Measurements from ENCODE around the gene KRT23.
A peak's percentile ranks its signal among the peaks of the same experiment; 100 is the strongest.

The KRT23 gene, protein sequence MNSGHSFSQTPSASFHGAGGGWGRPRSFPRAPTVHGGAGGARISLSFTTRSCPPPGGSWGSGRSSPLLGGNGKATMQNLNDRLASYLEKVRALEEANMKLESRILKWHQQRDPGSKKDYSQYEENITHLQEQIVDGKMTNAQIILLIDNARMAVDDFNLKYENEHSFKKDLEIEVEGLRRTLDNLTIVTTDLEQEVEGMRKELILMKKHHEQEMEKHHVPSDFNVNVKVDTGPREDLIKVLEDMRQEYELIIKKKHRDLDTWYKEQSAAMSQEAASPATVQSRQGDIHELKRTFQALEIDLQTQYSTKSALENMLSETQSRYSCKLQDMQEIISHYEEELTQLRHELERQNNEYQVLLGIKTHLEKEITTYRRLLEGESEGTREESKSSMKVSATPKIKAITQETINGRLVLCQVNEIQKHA

DNA sequence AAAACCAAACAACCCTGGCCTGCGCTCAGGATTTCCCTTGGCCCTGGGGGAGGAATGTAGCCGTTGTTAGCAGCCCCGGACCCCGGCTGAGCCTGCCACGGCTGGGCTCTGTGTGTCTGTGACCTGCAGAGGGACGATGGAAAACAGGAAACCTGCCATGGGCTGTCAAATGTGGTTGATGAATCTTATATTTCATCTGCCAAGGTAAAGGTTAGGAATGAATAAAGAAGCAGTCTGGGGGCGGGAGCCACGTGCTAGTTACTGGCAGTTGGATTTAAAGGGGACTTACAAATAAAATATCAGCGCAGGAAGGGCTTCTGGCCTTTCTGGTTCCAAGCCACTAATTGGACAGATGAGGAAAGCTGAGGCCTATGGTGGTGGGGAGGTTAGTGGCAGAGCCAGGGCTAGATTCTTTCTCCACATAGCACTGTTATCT lies at the start of gene KRT23:
Gene KRT23, minus strand, starts transcription at position 263 of the 436 bp plus-strand sequence. CDS start 1,043 bp downstream, outside the sequence.
- in situ Hi-C loops (cut with MboI; ENCODE audit: low sequenced_read_pairs): no loop called here
- H3K4me1 ChIP-seq: peaks cover 25% of the 10 kb centered on the region

DNA sequence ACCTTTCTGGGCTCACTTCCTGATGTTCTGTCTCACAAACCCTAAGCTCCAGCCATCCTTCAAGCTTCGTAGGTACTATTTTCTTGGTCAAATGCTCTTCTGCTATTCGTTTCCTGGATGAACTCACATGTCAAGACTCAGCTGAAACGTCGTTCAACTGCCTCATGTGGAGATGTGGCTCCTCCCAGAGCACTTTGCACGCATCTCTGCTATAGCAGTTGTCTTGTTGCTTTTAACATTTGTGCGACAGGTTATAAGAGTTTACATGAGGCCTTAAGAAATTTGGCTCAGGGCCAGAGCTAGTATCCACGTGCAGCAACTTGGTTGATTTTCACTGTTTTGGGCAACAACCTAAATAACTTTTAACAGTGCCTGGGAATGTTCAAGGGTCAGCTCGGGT lies 49.5 kb upstream of the KRT23 start:
- H3K27me3 ChIP-seq (ENCODE audit: low read depth): peaks cover 19% of the 10 kb centered on the region
- H3K4me1 ChIP-seq: no peaks in the 10 kb centered on the region; the same call in 1 of the 2 replicates
- no peaks in the 10 kb centered on the region; the same call in 1 of the 2 replicates for H3K9me3 ChIP-seq
- in situ Hi-C loops (cut with MboI; ENCODE audit: low sequenced_read_pairs): no loop called here
- H3K4me3 ChIP-seq: no peak overlapping the region
- H3K36me3 ChIP-seq (replicated peaks): no peaks in the 10 kb centered on the region
- no peak for DNase-seq (ENCODE audit: low spot score in 2 of 2)

More for the DNA sequence above, at the start of gene KRT23:
- peak in 1 of 2 experiments; percentile 16 for DNase-seq (ENCODE audit: low spot score in 2 of 2)
- H3K9me3 ChIP-seq: no peaks in the 10 kb centered on the region
- no peak within 1 kb of the TSS for H3K4me3 ChIP-seq
- H3K27me3 ChIP-seq (ENCODE audit: low read depth): no peaks in the 10 kb centered on the region
- H3K36me3 ChIP-seq (replicated peaks): no peaks in the 10 kb centered on the region

DNA sequence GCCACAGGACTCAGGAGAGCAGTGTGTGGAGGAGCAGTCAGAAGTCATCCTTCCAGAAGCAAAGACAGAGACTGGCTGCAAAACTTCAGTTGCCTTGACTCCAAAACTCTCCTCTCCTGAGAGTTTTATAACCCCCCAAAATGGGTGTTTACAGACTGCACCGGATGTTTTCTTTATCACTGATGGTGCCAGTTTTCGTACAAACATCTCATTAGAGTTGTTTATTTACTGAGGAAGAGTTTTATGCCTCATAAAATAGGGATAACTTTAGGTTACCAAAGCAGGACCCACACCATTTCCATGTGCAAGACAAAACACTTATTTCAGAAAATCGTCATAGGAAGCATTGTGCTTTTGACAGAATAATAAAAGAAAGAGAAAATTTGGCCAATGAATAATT lies 46.8 kb upstream of the KRT23 start, which contains the start of gene KRT40:
Gene KRT40, minus strand, starts transcription at position 101 of the 400 bp plus-strand sequence. Its CDS starts 53 bp downstream, at position 48.
- DNase-seq (ENCODE audit: low spot score in 2 of 2): no peak
- no peaks in the 10 kb centered on the region; the same call in 1 of the 2 replicates for H3K4me1 ChIP-seq
- H3K27me3 ChIP-seq (ENCODE audit: low read depth): peaks cover 17% of the 10 kb centered on the region
- no peak within 1 kb of the TSS for H3K4me3 ChIP-seq
- in situ Hi-C loops (cut with MboI; ENCODE audit: low sequenced_read_pairs): no loop called here
- H3K36me3 ChIP-seq (replicated peaks): no peaks in the 10 kb centered on the region
- no peaks in the 10 kb centered on the region for H3K9me3 ChIP-seq

DNA sequence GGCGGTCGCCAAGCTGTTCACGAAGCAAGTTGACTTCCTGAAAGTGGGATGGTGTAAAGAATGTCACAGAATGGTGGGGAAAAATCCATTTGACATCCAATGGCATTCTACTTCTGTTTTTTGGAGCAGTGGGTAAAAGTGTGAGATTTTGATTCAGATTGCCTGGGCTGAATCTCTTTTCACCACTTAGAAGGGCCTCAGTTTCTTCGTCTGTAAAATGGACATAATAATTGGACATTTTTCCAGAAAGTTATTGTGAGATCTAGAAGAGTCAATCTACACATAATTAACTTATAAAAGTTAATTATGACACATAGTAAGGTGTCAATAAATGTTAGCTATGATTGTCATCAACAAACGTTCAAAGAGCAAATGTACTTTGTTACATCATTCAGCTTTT lies 43.7 kb upstream of the KRT23 start:
- Histone ChIP-seq H3K27me3 (ENCODE audit: low read depth) (peaks cover 16% of the 10 kb centered on the region), H3K9me3 (no peaks in the 10 kb centered on the region), H3K4me1 (no peaks in the 10 kb centered on the region), H3K4me3 (no peak overlapping the region), H3K36me3 (replicated peaks) (no peaks in the 10 kb centered on the region)
- in situ Hi-C loops (cut with MboI; ENCODE audit: low sequenced_read_pairs): no loop called here
- DNase-seq (ENCODE audit: low spot score in 2 of 2): no peak

DNA sequence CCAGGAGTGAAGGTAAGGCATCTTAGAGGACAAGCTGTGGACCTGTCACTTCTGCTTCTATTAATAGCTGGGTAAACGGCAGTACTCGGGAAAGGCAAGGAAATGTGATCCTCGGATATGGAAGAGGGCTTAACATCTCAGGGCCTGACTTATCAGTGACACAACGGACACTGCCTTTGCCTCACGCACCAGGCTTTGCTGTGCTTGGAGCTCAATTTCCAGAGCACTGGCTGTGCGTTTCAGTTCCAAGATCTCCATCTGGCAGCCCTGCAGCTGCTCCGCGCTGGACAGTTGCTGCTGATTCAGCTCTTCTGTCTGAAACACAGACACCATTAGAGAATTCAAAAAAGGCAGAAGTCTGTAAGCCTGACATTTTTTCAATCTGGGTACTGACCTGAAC lies 43.1 kb upstream of the KRT23 start:
- DNase-seq (ENCODE audit: low spot score in 2 of 2): no peak
- Histone ChIP-seq H3K4me1 (no peaks in the 10 kb centered on the region), H3K36me3 (replicated peaks) (no peaks in the 10 kb centered on the region), H3K27me3 (ENCODE audit: low read depth) (peaks cover 17% of the 10 kb centered on the region), H3K9me3 (no peaks in the 10 kb centered on the region), H3K4me3 (no peak overlapping the region)
- in situ Hi-C loops (cut with MboI; ENCODE audit: low sequenced_read_pairs): no loop called here

DNA sequence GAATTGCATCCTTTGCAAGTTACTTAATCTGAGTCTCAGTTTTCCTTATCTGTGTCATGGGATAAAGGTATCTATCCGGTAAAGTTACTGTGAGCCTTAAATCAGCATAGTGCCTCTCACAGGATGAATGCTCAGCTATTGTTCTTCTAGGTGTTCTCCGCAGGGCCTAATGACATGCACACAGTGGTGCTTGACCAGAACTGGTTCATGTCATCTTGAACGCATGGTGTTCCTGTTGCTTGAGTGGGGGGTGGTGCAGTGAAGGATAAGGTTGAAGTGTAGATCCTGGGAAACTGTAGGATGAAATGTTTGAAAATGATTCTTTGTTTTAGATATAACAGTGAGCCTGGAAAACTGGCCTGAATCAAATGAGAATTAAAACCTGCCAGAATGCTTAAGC lies 42.7 kb upstream of the KRT23 start:
- no peaks in the 10 kb centered on the region for H3K36me3 ChIP-seq (replicated peaks)
- no peak for DNase-seq (ENCODE audit: low spot score in 2 of 2)
- H3K4me1 ChIP-seq: no peaks in the 10 kb centered on the region
- H3K4me3 ChIP-seq: no peak overlapping the region
- H3K27me3 ChIP-seq (ENCODE audit: low read depth): peaks cover 21% of the 10 kb centered on the region
- H3K9me3 ChIP-seq: no peaks in the 10 kb centered on the region
- in situ Hi-C loops (cut with MboI; ENCODE audit: low sequenced_read_pairs): no loop called here

DNA sequence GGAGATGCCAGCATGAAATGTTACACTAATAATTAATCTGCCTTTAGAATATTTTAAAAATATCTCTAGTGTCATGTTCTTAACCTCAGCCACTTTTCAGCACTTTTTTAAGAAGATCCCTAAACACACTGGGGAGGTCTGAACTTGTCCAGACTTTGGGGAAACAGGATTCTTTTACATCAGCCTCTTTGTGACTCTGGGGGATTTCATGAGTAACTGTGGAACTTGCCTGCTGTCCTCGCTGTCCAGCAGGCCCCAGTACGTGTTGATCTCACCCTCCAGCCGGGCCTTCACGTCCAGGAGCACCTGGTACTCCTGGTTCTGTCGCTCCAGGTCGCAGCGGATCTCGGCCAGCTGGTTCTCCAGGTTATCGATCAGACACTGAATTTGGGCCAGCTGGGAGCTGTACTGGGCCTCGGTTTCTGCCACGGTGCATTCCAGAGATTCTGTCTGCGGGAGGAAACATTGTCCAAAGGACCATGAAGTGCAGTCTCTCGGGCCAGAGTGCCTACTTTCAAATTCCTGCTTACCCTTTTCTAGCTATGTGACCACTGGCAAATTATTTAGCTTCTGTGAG lies 41.2 kb upstream of the KRT23 start:
- H3K27me3 ChIP-seq (ENCODE audit: low read depth): peaks cover 11% of the 10 kb centered on the region
- H3K36me3 ChIP-seq (replicated peaks): no peaks in the 10 kb centered on the region
- no peaks in the 10 kb centered on the region for H3K4me1 ChIP-seq
- DNase-seq (ENCODE audit: low spot score in 2 of 2): no peak
- in situ Hi-C loops (cut with MboI; ENCODE audit: low sequenced_read_pairs): no loop called here
- no peak overlapping the region for H3K4me3 ChIP-seq
- H3K9me3 ChIP-seq: no peaks in the 10 kb centered on the region

DNA sequence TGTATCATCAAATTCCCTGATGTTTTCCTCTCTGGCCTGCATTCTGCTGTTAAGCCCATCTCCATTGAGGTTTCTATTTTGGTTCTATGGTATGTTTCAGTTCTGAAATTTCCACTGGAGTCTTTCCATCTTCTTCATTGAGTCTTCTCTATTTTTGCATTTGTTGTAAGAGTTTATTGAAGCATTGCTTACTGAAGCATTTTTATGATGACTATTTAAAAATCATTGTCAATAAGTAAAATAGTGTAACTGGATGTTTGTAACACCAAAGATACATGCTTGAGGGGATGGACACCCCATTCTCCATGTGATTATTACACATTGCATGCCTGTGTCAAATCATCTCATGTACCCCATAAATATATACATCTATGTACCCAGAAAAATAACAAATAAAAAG lies 38.1 kb upstream of the KRT23 start:
- H3K4me3 ChIP-seq: no peak overlapping the region
- in situ Hi-C loops (cut with MboI; ENCODE audit: low sequenced_read_pairs): no loop called here

DNA sequence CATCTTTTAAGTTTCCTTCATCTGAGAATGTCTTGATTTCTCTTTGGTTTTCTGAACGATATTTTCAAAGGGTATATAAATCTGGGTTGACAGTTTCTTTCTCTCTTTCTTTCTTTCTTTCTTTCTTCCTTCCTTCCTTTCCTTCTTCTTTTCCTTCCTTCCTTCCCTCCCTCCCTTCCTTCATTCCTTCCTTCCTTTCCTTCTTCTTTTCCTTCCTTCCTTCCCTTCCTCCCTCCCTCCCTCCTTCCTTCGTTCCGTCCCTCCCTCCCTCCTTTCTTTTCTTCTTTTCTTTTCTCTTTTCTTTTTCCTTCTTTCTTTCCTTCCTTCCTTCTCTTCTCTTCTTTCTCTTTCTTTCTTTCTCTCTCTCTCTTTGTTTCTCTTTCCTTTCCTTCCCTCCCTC lies 36.9 kb upstream of the KRT23 start:
- in situ Hi-C loops (cut with MboI; ENCODE audit: low sequenced_read_pairs): no loop called here
- no peak overlapping the region for H3K4me3 ChIP-seq
- no peaks in the 10 kb centered on the region for H3K36me3 ChIP-seq (replicated peaks)
- peaks cover 11% of the 10 kb centered on the region for H3K27me3 ChIP-seq (ENCODE audit: low read depth)
- H3K9me3 ChIP-seq: no peaks in the 10 kb centered on the region
- no peaks in the 10 kb centered on the region for H3K4me1 ChIP-seq
- no peak for DNase-seq (ENCODE audit: low spot score in 2 of 2)

More for the DNA sequence above, 38.1 kb upstream of the KRT23 start:
- Histone ChIP-seq H3K36me3 (replicated peaks) (no peaks in the 10 kb centered on the region), H3K9me3 (no peaks in the 10 kb centered on the region), H3K4me1 (no peaks in the 10 kb centered on the region), H3K27me3 (ENCODE audit: low read depth) (peaks cover 11% of the 10 kb centered on the region)
- no peak for DNase-seq (ENCODE audit: low spot score in 2 of 2)

DNA sequence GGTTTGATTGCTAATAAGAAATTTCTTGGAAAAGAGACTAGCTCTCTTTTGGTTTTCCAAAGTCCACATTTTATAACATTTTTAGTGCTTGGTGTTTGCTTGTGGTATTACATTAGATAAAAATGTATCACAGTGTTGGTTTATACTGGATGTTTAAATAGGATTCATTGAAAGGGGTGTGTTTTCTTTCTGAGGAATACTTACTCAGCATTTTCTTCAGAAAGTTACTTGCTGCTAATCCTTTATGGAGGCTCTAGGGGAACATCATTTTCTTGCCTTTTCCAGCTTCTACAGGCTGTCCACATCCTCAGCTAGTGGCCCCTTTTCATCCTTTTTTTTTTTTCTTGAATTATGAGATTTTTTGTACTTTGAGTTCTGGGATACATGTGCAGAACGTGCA lies 30.1 kb upstream of the KRT23 start:
- in situ Hi-C loops (cut with MboI; ENCODE audit: low sequenced_read_pairs): no loop called here
- Histone ChIP-seq H3K4me1 (no peaks in the 10 kb centered on the region), H3K36me3 (replicated peaks) (no peaks in the 10 kb centered on the region), H3K9me3 (no peaks in the 10 kb centered on the region), H3K4me3 (no peak overlapping the region), H3K27me3 (ENCODE audit: low read depth) (peaks cover 9% of the 10 kb centered on the region)
- DNase-seq (ENCODE audit: low spot score in 2 of 2): no peak

DNA sequence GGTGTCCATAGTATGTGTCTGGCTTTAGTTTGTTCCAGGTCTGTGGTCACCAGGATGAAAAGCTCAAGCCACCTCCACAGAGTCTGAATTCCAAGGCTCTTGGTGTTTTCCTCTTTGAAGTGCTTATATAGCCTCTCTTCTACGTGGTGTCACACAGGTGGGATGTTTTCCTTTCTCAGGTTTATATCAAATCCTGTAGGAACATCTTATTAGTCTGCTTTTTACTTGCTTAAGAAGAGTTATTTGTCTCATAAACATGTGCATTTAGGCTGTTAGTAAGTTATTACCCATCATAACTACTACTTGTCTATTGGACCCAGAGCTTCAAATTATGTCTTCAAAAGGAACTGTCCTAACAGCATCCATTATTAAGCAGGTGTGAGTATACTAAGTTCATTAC lies 29.4 kb upstream of the KRT23 start, which contains the start of gene KRT39:
Gene KRT39, minus strand, starts transcription at position 101 of the 400 bp plus-strand sequence. Its CDS starts 92 bp downstream, at position 9.
- peaks cover 9% of the 10 kb centered on the region for H3K27me3 ChIP-seq (ENCODE audit: low read depth)
- no peaks in the 10 kb centered on the region for H3K4me1 ChIP-seq
- no peaks in the 10 kb centered on the region for H3K9me3 ChIP-seq
- H3K4me3 ChIP-seq: no peak within 1 kb of the TSS
- in situ Hi-C loops (cut with MboI; ENCODE audit: low sequenced_read_pairs): no loop called here
- no peaks in the 10 kb centered on the region for H3K36me3 ChIP-seq (replicated peaks)
- no peak for DNase-seq (ENCODE audit: low spot score in 2 of 2)

DNA sequence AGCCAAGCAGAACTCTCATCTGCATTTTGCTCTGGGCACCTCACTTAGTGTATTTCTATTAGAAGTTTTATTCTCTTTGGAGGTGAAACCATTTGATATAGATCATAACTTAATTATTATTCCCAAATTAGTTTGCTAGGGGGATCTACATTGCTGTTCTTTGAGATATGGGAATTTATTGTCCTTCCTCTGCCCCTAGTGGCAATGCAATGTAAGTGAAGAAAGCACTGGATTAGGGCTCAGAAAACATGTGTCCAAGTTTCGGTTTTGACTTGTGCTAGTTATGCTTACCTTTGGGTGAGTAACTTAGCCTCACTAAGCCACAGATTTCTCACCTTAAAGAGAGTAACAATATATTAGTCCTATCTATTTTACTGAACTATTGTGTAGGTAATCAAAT lies 26.4 kb upstream of the KRT23 start:
- Histone ChIP-seq H3K4me3 (no peak overlapping the region), H3K27me3 (ENCODE audit: low read depth) (peaks cover 4% of the 10 kb centered on the region; the same call in 1 of the 2 replicates), H3K9me3 (no peaks in the 10 kb centered on the region), H3K36me3 (replicated peaks) (no peaks in the 10 kb centered on the region), H3K4me1 (no peaks in the 10 kb centered on the region)
- peak in 1 of 2 experiments; percentile 44 for DNase-seq (ENCODE audit: low spot score in 2 of 2)
- in situ Hi-C loops (cut with MboI; ENCODE audit: low sequenced_read_pairs): no loop called here

DNA sequence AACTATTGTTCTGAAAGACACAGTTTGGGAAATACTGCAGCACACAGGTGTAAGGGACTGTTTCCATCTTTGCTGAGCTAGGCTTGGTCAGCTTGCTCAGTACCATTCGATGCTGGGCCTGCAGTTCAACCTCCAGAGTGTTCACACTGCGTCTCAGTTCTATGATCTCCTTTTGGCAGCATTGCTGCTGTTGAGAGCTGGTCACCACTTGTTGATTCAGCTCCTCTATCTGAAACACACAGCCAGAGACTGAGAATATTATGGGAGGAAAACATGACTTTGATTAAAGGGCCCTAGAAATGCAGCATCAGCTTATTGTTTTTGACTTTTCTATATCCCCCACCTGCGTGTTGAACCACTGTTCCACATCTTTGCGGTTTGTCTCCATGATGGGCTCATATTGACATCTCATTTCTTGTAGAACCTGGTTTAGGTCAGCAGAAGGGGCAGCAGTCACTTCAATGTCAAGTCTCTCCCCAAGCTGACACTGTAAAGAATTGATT lies 24.7 kb upstream of the KRT23 start:
- in situ Hi-C loops (cut with MboI; ENCODE audit: low sequenced_read_pairs): no loop called here
- no peaks in the 10 kb centered on the region for H3K9me3 ChIP-seq
- no peak overlapping the region for H3K4me3 ChIP-seq
- H3K4me1 ChIP-seq: no peaks in the 10 kb centered on the region
- H3K27me3 ChIP-seq (ENCODE audit: low read depth): peaks cover 4% of the 10 kb centered on the region; the same call in 1 of the 2 replicates
- DNase-seq (ENCODE audit: low spot score in 2 of 2): no peak
- no peaks in the 10 kb centered on the region for H3K36me3 ChIP-seq (replicated peaks)

DNA sequence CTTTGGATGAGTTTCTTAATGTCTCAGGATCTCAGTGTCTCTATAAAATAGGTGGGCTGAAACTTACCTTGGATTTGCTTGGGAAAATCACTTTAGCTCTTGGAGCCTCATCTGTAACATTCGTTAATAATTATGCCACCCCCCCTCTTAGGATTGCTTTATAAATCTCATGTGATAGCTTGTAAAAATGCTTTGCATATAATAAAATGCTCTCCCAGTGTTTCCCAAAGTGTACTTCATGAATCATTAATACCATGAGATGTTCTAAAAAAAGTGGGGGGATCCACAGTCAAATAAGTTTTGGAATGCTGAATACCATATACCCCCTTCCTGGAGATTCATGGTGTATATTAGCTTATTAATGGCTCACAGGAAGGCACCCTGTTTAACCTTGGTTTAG lies 24.1 kb upstream of the KRT23 start:
- Histone ChIP-seq H3K9me3 (no peaks in the 10 kb centered on the region), H3K36me3 (replicated peaks) (no peaks in the 10 kb centered on the region), H3K27me3 (ENCODE audit: low read depth) (peaks cover under 1% of the 10 kb centered on the region; the same call in 1 of the 2 replicates), H3K4me3 (no peak overlapping the region), H3K4me1 (no peaks in the 10 kb centered on the region; the same call in 1 of the 2 replicates)
- in situ Hi-C loops (cut with MboI; ENCODE audit: low sequenced_read_pairs): no loop called here
- no peak for DNase-seq (ENCODE audit: low spot score in 2 of 2)
